Left colon (tissue), 2 donors: ENCODE measurements around the gene TMEM127. TPM values are rescaled to one million over a fixed set of nuclear protein-coding genes. Genes with fewer than 3 reads are reported as not detected.
A peak's percentile ranks its signal among the peaks of the same experiment; 100 is the strongest.

ENCODE experiments used
- ATAC-seq: fragments of 200-7000 bp; cut with Tn5 transposase; one replicate; pipeline ENCODE4 v1.9.1; 2020; ENCODE audit warnings: mild to moderate bottlenecking, moderate library complexity
- DNase-seq, 2 donors: peaks; one replicate each; pipeline ENCODE4 v3.0.0-alpha.2; 2020
- intact Hi-C, 2 donors: fragments of 100-400 bp; cut with DNase I in 1 of 2; cut with micrococcal nuclease in 1 of 2; formaldehyde crosslinking; loops; one replicate each; pipeline versions ENCODE4 v1.11.2 to v1.14.0; 2022; cut with DNase I, micrococcal nuclease
- total RNA-seq, 2 donors: library from RNA; stranded (reverse); fragmentation: NEBNext Ultra II Directional; extraction: Animal tissue kit (Norgen Biotek cat#: 25700); gene quantifications; one replicate each; pipeline ENCODE4 v1.2.1, GENCODE V29; 2021
- donor health status: DM: no; HTN: no; CAD: no.
- donor health status: DM: yes; HTN: yes; CAD: no.

TMEM127 gene
- total RNA-seq, 2 donors from 2014 or later: 86.2 to 111 TPM

GRCh38 chr2:96213379-96213778 lies 52.4 kb downstream of the TMEM127 start:
- ATAC-seq: no peak
- intact Hi-C loops: no loop called here
- no peak for DNase-seq

DNA sequence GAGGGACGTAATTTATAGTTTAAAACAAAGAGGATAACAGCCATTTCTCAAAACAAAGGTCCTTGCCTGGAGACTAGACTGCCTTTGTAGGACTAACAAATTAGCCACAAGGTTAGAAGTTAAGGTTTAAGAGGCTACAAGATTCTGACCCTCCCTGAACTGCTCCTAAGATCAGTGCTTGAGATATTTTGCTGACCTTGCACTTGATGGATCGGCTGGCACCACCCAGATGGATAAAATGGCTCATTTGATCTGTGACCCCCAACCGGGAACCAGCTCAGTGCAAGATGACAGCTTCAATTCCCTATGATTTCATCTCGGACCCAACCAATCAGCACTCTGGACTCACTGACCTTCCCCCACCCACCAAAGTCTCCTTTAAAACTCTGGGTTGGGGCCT lies 53.5 kb downstream of the TMEM127 start:
- DNase-seq (no peak), ATAC-seq (no peak)
- intact Hi-C loops: no loop called here

DNA sequence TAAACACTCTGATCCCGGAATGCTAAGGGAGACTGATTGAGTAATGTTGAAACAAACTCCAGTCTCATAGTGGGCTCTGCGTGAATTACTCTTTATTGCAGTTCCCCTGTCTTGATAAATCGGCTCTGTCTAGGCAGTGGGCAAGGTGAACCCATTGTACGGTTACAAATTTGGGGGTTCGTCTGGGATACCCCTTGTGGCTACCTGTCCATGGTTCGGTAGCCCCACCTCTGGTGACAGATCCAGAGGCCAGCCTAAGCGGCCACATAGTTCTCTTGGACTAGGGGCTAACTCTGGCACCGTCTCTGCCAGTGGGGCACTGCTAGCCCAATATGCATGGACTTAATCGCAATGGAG lies 56.1 kb downstream of the TMEM127 start:
- intact Hi-C loops: no loop called here
- no peak for DNase-seq
- no peak for ATAC-seq

- DNase-seq (no peak), ATAC-seq (no peak)
- intact Hi-C loops: no loop called here
These were observed 56.6 kb downstream of the TMEM127 start for GRCh38 chr2:96209011-96209728.

DNA sequence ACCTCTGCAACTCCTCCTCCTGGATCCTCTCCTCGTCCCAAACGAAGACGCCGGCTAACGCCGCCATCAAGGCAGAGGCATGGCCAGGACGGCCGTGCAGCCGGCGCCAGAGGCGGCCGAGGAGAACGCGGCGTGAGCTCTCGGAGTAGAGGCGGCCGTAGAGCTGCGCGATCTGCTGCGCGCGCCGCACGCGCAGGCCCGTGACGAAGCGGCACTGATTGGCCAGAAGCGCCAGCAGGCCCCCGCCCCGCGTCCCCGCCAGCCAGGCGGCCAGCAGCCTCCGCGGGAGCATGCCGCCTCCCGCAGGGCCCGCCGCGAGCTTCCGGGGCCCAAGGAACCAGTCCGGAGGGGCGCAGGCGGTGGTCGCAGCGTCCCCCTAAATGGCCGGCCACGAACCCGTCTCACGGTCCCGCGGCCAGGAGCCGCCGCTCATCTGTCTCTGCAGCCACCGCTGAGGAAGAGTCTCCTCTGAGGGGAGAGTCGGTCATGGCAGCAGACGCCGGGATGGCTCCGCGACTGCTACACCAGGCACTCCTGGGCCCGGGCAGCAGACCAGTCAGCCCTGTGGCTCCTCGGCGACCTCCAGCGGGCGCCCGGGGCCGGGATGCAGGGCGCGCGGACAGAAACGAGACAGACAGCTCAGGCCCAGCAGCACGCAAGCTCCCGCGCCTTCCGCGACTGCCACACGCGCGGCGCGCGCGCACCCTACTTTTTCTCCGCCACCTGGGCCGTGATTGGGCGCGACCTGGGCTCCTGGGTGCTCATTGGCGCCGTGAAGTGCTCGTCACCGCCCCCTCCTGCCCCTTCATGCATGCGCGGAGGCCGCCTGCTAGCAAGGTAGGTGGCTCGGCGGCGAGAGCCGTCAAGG lies 57.4 kb downstream of the TMEM127 start, which contains the start of gene STARD7:
STARD7 (minus strand) TSS at position 685 of the 868 bp plus-strand sequence; CDS start at position 292, 393 bp downstream.
- intact Hi-C loops: no loop called here
- ATAC-seq (peak; percentile 93), DNase-seq (peak; percentile 99)

DNA sequence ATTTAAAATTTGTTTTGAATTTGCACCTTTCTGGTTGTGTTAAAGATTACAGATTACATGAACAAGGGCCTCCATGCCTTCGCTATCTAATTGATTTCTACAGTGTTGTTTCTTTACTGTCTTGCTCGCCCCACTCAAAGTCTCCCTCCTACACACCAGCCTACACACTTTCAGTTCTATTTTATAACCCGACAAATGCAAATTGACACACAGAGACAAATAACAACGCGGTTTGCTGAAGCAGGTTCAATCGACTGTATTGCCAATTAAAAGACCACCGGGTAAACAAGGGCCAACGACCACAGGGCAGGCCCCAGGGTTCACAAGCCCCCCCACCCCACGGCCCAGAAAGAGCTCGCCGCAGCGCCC lies 58.0 kb downstream of the TMEM127 start:
- intact Hi-C loops: no loop called here
- no peak for DNase-seq
- ATAC-seq: no peak

GRCh38 chr2:96207073-96207773 lies 58.6 kb downstream of the TMEM127 start:
- DNase-seq (no peak), ATAC-seq (no peak)
- intact Hi-C loops: no loop called here

DNA sequence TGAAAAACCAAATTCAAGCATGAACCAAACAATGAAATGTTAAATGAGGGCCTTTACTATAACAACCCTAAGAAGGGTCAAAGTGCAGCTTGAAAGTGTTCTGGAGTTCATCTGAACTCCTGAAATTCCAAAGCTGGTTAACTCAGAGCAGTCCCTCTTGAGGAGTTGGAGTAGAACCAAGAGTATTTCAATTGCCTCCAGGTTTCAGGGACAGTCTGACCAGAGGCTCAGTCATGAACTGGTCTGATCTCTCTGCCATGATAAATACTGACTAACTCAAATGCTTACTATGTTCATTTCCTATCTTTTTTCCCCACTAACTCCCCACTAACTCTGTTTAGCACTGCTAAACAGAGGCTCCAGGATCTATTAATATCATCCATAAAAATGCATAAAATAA lies 59.9 kb downstream of the TMEM127 start:
- intact Hi-C loops: no loop called here
- no peak for ATAC-seq
- DNase-seq: no peak

- DNase-seq (no peak), ATAC-seq (no peak)
- intact Hi-C loops: no loop called here
These were observed 60.8 kb downstream of the TMEM127 start for GRCh38 chr2:96204836-96205624.

DNA sequence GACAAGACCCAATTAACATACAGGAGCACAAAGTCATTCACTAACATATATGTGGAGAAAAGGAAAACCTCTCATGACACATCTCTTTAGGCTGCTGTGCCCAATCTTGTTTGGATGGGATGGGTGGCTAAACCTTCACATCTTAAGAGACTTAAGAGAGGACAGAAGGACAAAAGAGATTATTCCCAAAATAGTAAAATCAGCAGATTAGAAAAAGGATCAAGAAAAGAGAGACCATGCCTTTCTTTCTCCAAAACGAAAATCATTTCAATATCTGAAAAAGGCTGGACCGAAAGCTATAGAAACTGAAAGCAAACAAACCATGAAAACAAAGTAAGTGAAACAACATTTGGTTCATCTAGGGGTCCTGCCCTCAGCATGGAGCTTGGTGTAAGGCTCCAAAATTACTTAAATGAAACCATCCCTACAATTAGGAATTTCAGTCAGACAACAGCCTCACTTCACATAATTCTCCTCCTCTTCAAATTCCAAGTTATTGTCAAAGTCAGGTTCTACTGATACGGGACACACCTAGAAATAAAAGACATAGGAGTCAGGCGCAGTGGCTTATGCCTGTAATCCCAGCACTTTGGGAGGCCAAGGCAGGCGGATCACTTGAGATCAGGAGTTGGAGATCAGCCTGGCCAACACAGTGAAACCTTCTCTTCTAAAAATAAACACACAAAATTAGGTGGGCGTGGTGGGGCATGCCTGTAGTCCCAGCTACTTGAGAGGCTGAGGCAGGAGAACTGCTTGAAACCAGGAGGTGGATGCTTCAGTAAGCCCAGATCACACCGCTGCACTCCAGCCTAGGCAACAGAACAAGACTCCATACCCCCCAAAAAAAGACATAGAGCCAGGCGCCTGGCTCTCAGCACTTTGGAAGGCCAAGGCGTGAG lies 62.4 kb downstream of the TMEM127 start:
- no peak for ATAC-seq
- DNase-seq: no peak
- intact Hi-C loops: no loop called here

GRCh38 chr2:96202152-96202854 lies 63.5 kb downstream of the TMEM127 start:
- no peak for ATAC-seq
- intact Hi-C loops: no loop called here

DNA sequence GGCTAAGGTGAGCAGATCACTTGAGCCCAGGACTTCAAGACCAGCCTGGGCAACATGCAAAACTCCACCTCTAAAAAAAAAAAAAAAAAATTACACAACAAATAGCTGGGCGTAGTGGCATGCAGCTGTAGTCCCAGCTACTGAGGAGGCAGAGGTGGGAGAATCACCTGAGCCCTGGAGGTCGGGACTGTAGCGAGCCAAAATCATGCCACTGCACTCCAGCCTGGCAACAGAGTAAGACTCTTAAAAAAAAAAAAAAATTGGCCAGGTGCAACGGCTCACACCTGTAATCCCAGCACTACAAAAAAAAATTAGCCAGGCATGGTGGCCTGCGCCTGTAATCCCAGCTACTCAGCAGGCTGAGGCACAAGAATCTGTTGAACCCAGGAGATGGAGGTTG lies 64.5 kb downstream of the TMEM127 start:
- DNase-seq (no peak), ATAC-seq (no peak)
- intact Hi-C loops: no loop called here

More at GRCh38 chr2:96202152-96202854, 63.5 kb downstream of the TMEM127 start:
- no peak for DNase-seq

GRCh38 chr2:96198921-96199320 lies 66.9 kb downstream of the TMEM127 start:
- DNase-seq: no peak
- intact Hi-C loops: no loop called here

More at GRCh38 chr2:96198921-96199320, 66.9 kb downstream of the TMEM127 start:
- no peak for ATAC-seq
